ENCODE data around the gene CYP39A1. TPM values are rescaled to one million over a fixed set of nuclear protein-coding genes. Genes with fewer than 3 reads are reported as not detected.

The CYP39A1 gene
- total RNA-seq, 6 experiments from 2014 or later, result not detected

DNA sequence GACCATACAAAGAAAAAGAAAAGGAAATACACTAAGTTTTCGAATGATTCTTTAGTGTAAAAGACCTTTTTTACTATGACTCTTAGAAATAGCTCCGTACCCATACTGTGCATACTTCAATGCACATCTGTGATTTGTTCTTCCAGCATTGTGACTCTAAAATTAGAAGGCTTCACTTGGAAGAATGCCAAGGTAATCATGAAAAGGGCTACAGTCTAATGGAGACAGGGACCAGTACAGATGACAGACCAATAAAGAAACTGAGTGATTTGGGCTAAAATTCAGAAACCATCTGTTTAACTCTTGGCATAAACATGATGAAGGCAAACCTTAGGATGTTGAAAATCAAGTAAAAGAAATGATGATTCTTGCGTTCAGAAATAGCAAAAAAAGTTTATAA, 46.3 kb downstream of the CYP39A1 start:
- Mint-ChIP-seq H3K9me3 (no peaks in the 10 kb centered on the region; the same call in 1 of the 2 replicates), H3K4me1 (ENCODE audit: low read depth) (no peaks in the 10 kb centered on the region), H3K4me3 (no peak overlapping the region), H3K27ac (no peak overlapping the region), H3K27me3 (ENCODE audit: insufficient read depth) (no peaks in the 10 kb centered on the region), H3K36me3 (ENCODE audit: low read depth) (no peaks in the 10 kb centered on the region)
- TF ChIP-seq, protein P1, sequence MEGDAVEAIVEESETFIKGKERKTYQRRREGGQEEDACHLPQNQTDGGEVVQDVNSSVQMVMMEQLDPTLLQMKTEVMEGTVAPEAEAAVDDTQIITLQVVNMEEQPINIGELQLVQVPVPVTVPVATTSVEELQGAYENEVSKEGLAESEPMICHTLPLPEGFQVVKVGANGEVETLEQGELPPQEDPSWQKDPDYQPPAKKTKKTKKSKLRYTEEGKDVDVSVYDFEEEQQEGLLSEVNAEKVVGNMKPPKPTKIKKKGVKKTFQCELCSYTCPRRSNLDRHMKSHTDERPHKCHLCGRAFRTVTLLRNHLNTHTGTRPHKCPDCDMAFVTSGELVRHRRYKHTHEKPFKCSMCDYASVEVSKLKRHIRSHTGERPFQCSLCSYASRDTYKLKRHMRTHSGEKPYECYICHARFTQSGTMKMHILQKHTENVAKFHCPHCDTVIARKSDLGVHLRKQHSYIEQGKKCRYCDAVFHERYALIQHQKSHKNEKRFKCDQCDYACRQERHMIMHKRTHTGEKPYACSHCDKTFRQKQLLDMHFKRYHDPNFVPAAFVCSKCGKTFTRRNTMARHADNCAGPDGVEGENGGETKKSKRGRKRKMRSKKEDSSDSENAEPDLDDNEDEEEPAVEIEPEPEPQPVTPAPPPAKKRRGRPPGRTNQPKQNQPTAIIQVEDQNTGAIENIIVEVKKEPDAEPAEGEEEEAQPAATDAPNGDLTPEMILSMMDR (IDR thresholded peaks at IDR 0.05), result no peak
- DNase-seq, result no peak

GRCh38 chr6:46605091-46605797, 47.4 kb downstream of the CYP39A1 start:
- Mint-ChIP-seq H3K27ac (no peak overlapping the region), H3K27me3 (ENCODE audit: insufficient read depth) (no peaks in the 10 kb centered on the region)
- TF ChIP-seq, protein P1 (IDR thresholded peaks at IDR 0.05), result no peak

GRCh38 chr6:46598215-46598614, 54.4 kb downstream of the CYP39A1 start:
- no peak overlapping the region for H3K4me3 Mint-ChIP-seq
- no peaks in the 10 kb centered on the region for H3K4me1 Mint-ChIP-seq (ENCODE audit: low read depth)
- no peaks in the 10 kb centered on the region for H3K36me3 Mint-ChIP-seq (ENCODE audit: low read depth)
- no peak overlapping the region for H3K27ac Mint-ChIP-seq
- H3K9me3 Mint-ChIP-seq, result peaks cover 12% of the 10 kb centered on the region
- no peak for DNase-seq
- TF ChIP-seq, protein P1 (IDR thresholded peaks at IDR 0.05), result no peak
- no peaks in the 10 kb centered on the region for H3K27me3 Mint-ChIP-seq (ENCODE audit: insufficient read depth)

More at GRCh38 chr6:46605091-46605797, 47.4 kb downstream of the CYP39A1 start:
- Mint-ChIP-seq H3K9me3 (no peaks in the 10 kb centered on the region; the same call in 1 of the 2 replicates), H3K4me1 (ENCODE audit: low read depth) (no peaks in the 10 kb centered on the region), H3K36me3 (ENCODE audit: low read depth) (no peaks in the 10 kb centered on the region), H3K4me3 (no peak overlapping the region)
- no peak for DNase-seq

DNA sequence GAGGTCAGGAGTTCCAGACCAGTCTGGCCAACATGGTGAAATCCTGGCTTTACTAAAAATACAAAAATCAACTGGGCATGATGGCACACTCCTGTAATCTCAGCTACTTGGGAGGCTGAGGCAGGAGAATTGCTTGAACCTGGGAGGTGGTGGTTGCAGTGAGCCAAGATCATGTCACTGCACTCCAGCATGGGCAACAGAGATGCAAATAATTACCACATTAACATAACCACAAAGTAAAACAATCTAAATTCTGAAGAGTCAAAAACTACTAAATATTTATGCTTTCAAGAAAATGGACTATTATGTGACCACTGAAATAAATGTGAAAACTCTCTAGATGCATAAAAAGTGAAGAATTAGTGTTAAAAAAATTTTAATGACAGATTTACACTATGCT, 59.9 kb downstream of the CYP39A1 start:
- H3K27ac Mint-ChIP-seq, result no peak overlapping the region
- TF ChIP-seq, protein P1 (IDR thresholded peaks at IDR 0.05), result no peak
- H3K27me3 Mint-ChIP-seq (ENCODE audit: insufficient read depth), result peaks cover 2% of the 10 kb centered on the region; the same call in 1 of the 2 replicates
- no peak for DNase-seq
- peaks cover 19% of the 10 kb centered on the region for H3K9me3 Mint-ChIP-seq
- no peak overlapping the region for H3K4me3 Mint-ChIP-seq
- no peaks in the 10 kb centered on the region for H3K36me3 Mint-ChIP-seq (ENCODE audit: low read depth)
- no peaks in the 10 kb centered on the region for H3K4me1 Mint-ChIP-seq (ENCODE audit: low read depth)

DNA sequence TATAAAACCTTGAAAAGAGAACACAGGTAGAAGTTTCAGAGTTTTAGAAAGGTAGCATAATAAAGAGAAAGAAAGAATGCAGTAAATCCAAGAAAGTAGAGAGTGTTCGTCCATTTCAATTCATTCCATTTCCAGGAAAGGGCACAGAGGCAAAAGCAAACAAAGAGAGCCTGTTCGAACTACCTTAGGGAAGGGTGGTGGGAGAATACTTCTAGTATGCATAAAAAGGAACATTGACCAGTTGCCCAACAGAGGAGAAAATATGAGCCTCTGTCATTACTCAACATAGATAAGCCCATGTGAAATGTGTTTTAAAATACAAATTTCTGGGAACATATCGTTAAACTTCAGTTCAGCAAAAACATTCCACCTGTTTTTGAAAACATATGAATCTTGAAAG, 60.6 kb downstream of the CYP39A1 start:
- TF ChIP-seq, protein P1 (IDR thresholded peaks at IDR 0.05), result no peak
- no peaks in the 10 kb centered on the region for H3K4me1 Mint-ChIP-seq (ENCODE audit: low read depth)
- H3K27me3 Mint-ChIP-seq (ENCODE audit: insufficient read depth), result peaks cover 2% of the 10 kb centered on the region; the same call in 1 of the 2 replicates
- peaks cover 19% of the 10 kb centered on the region for H3K9me3 Mint-ChIP-seq
- no peaks in the 10 kb centered on the region for H3K36me3 Mint-ChIP-seq (ENCODE audit: low read depth)
- no peak overlapping the region for H3K27ac Mint-ChIP-seq
- no peak for DNase-seq
- H3K4me3 Mint-ChIP-seq, result no peak overlapping the region

Data from HFFc6 (cell line).